ENCODE measurements around the gene MLIP. TPM values are rescaled to one million over a fixed set of nuclear protein-coding genes. Genes with fewer than 3 reads are reported as not detected.

MLIP gene
- total RNA-seq, 1 donor from 2014 or later = 0.20 TPM

- DNase-seq (ENCODE audit: low spot score) = no peak
These were observed 13.5 kb upstream of the MLIP start for GRCh38 chr6:54097753-54098152.

DNA sequence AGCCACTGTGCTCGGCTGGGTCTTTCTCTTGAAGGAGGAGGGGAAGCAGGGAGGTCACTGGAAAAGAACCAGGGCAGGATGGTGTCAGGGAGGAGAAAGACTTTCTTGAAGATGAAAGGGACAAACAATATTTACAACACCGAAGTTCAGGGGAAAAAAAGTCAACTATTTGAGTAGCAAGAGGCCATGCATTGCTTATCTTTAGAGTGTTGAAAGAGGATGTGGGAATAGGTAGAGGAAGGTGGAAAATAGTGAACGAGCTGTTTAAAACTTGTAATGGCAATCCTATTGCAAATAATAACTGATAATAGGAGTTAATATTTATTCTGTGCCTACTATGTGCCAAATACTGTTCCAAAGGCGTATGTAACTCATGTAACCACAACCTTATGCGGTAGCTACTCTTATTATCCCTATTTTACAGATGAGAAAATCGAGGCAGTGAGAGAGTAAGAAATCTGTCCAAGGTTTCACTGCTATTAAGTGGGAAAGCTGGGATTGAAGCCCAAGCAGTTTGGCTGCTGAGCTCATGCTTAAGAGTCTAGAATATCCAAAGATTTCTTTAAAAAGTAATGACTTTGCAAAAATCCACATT lies 12.7 kb upstream of the MLIP start:
- no peak for DNase-seq (ENCODE audit: low spot score)

DNA sequence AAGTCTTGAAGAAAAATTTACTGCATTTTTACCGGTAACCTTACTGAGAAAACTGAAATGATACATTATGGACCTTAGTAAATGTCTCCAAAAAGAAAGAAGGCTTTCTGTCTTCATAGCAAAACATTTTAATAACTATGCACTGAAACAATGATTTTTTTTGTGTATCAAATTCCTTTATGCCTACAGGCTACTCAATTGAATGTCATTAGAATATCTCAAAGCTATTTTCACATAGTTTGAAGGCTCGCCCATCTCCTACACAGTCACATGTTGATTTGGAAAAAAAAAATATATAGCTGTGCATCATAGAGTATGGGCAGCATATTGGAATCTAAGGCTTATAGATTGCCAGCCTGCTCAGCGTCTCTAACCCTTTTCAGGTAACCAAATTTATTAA lies 12.0 kb upstream of the MLIP start:
- DNase-seq (ENCODE audit: low spot score) = no peak

DNA sequence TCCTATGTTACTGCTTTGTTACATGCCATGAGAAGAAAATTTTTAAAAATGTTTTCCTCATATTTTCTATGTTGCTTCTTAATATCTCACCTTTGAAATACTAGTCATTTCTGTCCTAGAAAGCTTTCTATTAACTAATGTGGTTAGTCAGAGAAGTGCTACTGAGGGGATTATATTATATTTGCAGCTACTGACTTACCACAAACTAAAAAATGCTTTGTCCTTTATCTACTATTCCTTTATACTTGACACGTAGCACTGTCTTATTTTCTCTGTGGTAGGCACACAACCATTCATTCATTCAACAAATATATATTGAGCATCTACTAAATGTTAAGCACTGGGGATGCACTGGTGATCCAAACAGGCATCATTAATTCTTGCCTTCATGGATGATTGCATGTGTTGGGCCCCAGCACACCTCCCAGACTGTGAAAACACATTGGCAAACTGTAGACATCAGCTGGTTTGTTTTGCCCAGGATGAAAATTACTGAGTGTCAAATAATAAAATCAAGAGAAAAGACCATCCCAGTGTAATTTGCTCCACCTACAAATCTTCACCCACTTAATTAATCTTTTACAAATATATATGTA lies 10.7 kb upstream of the MLIP start:
- no peak for DNase-seq (ENCODE audit: low spot score)

GRCh38 chr6:54102238-54102637 lies 9.0 kb upstream of the MLIP start:
- no peak for DNase-seq (ENCODE audit: low spot score)

GRCh38 chr6:54103497-54103896 lies 7.7 kb upstream of the MLIP start:
- DNase-seq (ENCODE audit: low spot score) = no peak

- DNase-seq (ENCODE audit: low spot score) = no peak
These were observed 4.5 kb upstream of the MLIP start for GRCh38 chr6:54106727-54107126.

GRCh38 chr6:54107470-54108090 lies 3.7 kb upstream of the MLIP start:
- DNase-seq (ENCODE audit: low spot score) = no peak

- no peak for DNase-seq (ENCODE audit: low spot score)
These were observed 3.0 kb upstream of the MLIP start for GRCh38 chr6:54108271-54108670.

GRCh38 chr6:54109586-54109985 lies 1.7 kb upstream of the MLIP start:
- no peak for DNase-seq (ENCODE audit: low spot score)

- DNase-seq (ENCODE audit: low spot score) = no peak
These were observed 958 bp downstream of the MLIP start for GRCh38 chr6:54112151-54112650.

DNA sequence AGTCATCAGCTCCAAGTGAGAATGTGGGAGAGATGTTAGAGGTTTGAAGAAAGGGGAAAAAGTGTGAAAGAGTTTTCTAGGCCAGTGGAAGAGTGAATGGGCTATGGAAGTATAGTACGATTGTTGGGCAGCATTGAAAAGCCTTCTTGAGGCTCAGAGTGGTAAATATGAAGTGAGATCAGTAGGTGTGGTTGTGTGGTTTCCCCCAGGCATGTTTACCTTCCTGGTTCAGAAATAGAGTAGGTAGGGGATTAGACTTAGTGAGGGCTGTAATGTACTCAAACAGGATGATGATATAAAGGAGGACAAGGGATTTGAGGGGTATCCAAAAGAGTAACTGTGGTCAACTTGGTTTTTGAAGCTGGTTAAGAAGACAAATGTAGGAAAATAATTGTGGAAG lies 3.7 kb downstream of the MLIP start:
- no peak for DNase-seq (ENCODE audit: low spot score)

DNA sequence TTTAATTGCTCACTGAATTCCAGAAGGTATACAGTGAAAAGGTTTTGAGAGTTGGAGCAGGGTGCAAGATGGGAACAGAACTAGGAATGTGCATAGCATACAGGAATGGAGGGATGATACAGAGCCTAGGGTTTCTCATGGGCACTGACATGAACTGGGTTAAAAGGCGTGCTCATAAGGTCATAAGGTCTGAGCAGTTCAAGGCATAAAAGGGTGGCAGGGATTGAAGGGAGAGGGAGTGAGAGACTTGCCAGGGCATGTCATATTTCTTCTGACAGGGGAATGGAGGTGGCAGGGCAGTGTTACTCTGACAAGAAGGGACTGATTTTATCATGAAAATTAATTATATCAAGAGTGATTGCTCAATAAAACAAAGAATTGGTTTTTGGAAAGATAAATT lies 4.7 kb downstream of the MLIP start:
- no peak for DNase-seq (ENCODE audit: low spot score)

GRCh38 chr6:54118117-54118516 lies 6.9 kb downstream of the MLIP start:
- DNase-seq (ENCODE audit: low spot score) = no peak

DNA sequence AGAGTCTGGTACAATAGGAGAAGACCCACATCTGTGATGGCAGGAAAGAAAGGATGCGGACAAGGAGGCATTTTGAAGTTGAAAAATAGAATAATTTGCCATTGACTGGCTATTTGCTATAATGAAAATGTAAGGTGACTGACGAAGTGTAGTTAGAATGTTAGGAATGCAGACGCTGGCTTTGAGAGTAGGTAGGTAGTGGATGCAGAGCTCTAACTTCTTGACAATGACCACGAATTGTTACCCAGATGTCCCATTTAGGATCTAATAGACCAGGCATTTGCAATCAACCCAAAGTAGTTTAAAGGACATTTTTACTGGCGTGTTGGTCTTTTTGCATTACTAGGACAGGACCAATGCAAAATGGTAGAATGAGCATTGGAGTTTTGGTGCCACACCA lies 14.2 kb downstream of the MLIP start:
- DNase-seq (ENCODE audit: low spot score) = no peak

DNA sequence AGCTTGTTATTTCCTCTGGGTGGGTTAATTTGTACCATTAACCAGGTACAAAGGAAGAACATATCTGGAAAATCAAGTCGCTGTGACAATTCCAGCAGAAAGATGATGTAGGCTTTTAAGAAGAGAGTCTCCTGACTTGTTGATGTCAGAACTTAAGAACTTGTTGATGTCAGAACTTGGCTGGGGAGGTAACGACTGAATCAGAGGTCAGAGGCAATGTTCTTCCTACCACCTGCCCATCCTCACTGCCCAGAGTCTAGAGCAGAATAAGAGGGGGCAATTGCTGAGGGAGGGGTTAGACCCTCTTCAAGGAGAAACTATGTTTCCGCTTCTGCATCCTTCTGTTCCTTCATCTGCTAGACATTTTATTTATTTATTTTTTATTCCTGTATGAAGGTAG lies 18.9 kb downstream of the MLIP start:
- DNase-seq (ENCODE audit: low spot score) = no peak

DNA sequence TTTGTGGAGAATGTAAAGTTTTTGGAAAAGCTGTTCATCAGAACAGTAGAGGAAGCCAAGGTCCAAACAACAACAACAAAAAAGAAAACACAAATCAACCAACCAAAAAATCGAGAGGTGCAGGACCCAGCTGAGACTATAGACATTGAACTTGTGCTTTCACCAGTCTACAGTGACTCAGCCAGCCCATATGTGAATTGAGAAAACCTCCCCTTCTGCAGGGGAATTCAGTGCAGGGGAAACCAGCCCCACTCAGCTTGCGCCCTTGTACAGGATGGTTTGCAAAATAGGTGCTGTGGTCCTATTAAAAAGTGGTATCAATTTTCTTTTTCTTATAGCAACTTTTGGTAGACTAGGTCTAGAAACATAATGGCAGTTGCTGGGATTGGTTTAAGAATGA lies 21.3 kb downstream of the MLIP start:
- DNase-seq (ENCODE audit: low spot score) = no peak

DNA sequence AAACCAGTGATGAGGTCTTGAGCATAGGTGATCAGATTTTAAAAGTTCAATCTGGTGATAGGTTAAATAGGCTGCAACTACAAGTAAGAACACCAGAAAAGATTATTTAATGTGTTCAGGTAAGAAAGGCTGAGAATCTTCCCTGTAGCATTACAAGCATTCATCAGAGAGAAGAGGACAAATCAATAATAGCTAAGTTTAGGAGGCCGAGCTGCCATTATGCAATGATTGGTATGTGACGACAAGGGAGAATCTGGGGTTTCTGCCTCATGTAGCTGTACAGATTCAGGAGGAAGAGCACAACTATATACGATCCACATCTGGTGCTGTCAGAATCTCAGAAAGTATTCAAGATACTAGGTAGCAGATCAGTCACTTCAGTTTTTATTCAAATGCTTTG lies 21.9 kb downstream of the MLIP start:
- no peak for DNase-seq (ENCODE audit: low spot score)

- no peak for DNase-seq (ENCODE audit: low spot score)
These were observed 23.7 kb downstream of the MLIP start for GRCh38 chr6:54134935-54135334.

DNA sequence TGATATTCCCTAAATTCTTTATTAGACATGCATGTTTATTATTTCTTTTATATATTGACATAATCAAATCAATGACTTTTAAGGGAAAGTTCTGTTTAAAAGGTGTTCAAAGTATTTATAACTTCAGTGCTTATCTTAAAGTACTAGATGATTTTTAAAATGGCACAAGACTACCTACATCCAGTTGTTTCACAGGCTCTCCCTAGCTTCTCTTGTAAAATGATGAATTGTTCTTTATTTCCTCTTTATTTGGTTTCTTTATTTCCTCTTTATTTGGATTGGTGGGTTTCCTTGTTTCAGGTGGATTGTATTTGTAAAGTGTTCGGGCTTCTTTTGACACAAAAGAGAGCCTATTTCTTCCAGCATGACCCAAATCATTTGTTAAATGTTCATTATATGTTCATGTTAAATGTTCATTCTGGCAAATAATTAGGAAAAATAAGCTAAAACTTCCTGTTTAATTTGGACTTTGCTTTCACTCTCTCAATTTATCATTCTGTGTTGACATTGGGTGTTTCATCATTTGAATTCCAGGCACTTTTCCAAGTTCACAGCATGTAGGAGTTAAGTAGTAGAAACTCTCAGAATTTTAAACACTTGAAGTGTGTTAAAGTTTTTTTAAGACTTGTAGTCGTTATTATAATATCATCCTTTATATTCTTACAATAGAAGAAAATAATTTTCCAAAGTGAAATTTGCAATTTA lies 24.6 kb downstream of the MLIP start:
- peak; percentile 21 for DNase-seq (ENCODE audit: low spot score)

- DNase-seq (ENCODE audit: low spot score) = no peak
These were observed 27.6 kb downstream of the MLIP start for GRCh38 chr6:54138795-54139194.

DNA sequence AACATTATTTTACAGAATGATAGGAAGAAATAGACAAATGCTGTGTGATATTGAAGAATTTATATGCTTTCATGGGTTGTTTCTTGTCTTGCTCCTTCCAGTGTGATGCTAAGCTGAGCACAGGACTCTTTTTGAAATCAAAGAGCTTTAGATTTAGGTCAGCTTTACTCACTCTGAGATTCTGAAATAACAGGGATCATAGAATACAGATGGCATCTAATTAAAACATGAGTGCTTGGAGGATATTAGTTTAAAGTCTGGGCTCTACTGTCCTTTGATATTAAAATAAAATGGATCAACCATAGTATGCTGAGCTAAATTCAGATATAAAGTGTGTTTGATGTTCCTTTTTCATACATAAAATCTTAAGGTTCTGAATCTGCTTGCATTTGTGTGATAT lies 29.6 kb downstream of the MLIP start:
- no peak for DNase-seq (ENCODE audit: low spot score)

All from mucosa of gallbladder (tissue), 1 donor.